ENCODE measurements around the gene MEIOC.

MEIOC gene

GRCh38 chr17:44707755-44708400 lies 51.6 kb downstream of the MEIOC start:
- Mint-ChIP-seq H3K27ac (no peak overlapping the region), H3K36me3 (ENCODE audit: low read depth) (peaks cover 3% of the 10 kb centered on the region), H3K4me1 (peaks cover 9% of the 10 kb centered on the region), H3K9me3 (no peaks in the 10 kb centered on the region), H3K27me3 (ENCODE audit: low read depth) (peaks cover 5% of the 10 kb centered on the region), H3K4me3 (no peak overlapping the region)
- no peak for TF ChIP-seq CTCF (IDR thresholded peaks at IDR 0.05; ENCODE audit: unreplicated experiment in 3 of 3)

- Mint-ChIP-seq H3K27me3 (ENCODE audit: low read depth) (peaks cover 5% of the 10 kb centered on the region), H3K9me3 (no peaks in the 10 kb centered on the region), H3K36me3 (ENCODE audit: low read depth) (peaks cover 4% of the 10 kb centered on the region), H3K27ac (no peak within 1 kb of the TSS), H3K4me3 (no peak within 1 kb of the TSS), H3K4me1 (peaks cover 9% of the 10 kb centered on the region)
- no peak for TF ChIP-seq CTCF (IDR thresholded peaks at IDR 0.05; ENCODE audit: unreplicated experiment in 3 of 3)
Measured at GRCh38 chr17:44708401-44709263, 52.4 kb downstream of the MEIOC start, which contains the start of gene DBF4B. Gene DBF4B, plus strand, starts transcription at chr17:44708665. Its CDS starts 156 bp downstream, at chr17:44708821.

GRCh38 chr17:44719444-44719843 lies 63.2 kb downstream of the MEIOC start:
- TF ChIP-seq CTCF (IDR thresholded peaks at IDR 0.05; ENCODE audit: unreplicated experiment in 3 of 3) = no peak
- Mint-ChIP-seq H3K27me3 (ENCODE audit: low read depth) (no peaks in the 10 kb centered on the region), H3K4me3 (no peak overlapping the region), H3K36me3 (ENCODE audit: low read depth) (peaks cover 55% of the 10 kb centered on the region), H3K9me3 (peaks cover 5% of the 10 kb centered on the region), H3K4me1 (no peaks in the 10 kb centered on the region), H3K27ac (no peak overlapping the region)

- TF ChIP-seq CTCF (IDR thresholded peaks at IDR 0.05; ENCODE audit: unreplicated experiment in 3 of 3) = no peak
- Mint-ChIP-seq H3K4me3 (no peak overlapping the region), H3K27me3 (ENCODE audit: low read depth) (no peaks in the 10 kb centered on the region), H3K4me1 (no peaks in the 10 kb centered on the region), H3K9me3 (peaks cover 5% of the 10 kb centered on the region), H3K36me3 (ENCODE audit: low read depth) (peaks cover 46% of the 10 kb centered on the region), H3K27ac (no peak overlapping the region)
Measured at GRCh38 chr17:44722254-44722653, 66.0 kb downstream of the MEIOC start.

Measured in nephron (organoid).